ENCODE measurements around the gene CLCA2.

GRCh38 chr1:86447198-86447790, 23.3 kb downstream of the CLCA2 start:
- TF ChIP-seq, protein P1, sequence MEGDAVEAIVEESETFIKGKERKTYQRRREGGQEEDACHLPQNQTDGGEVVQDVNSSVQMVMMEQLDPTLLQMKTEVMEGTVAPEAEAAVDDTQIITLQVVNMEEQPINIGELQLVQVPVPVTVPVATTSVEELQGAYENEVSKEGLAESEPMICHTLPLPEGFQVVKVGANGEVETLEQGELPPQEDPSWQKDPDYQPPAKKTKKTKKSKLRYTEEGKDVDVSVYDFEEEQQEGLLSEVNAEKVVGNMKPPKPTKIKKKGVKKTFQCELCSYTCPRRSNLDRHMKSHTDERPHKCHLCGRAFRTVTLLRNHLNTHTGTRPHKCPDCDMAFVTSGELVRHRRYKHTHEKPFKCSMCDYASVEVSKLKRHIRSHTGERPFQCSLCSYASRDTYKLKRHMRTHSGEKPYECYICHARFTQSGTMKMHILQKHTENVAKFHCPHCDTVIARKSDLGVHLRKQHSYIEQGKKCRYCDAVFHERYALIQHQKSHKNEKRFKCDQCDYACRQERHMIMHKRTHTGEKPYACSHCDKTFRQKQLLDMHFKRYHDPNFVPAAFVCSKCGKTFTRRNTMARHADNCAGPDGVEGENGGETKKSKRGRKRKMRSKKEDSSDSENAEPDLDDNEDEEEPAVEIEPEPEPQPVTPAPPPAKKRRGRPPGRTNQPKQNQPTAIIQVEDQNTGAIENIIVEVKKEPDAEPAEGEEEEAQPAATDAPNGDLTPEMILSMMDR (IDR thresholded peaks at IDR 0.05; ENCODE audit: low read depth, low read length, missing input control): no peak
- TF ChIP-seq YY1 (IDR thresholded peaks at IDR 0.05) (no peak), RAD21 (IDR thresholded peaks at IDR 0.05) (no peak), JUND (IDR thresholded peaks at IDR 0.05) (no peak), TAF1 (conservative IDR thresholded peaks at IDR 0.05) (no peak), GABPA (IDR thresholded peaks at IDR 0.05 in 1 of 2, conservative IDR thresholded peaks at IDR 0.05 in 1 of 2) (no peak)
- TF ChIP-seq, protein P2, sequence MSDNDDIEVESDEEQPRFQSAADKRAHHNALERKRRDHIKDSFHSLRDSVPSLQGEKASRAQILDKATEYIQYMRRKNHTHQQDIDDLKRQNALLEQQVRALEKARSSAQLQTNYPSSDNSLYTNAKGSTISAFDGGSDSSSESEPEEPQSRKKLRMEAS (IDR thresholded peaks at IDR 0.05): no peak

Data from liver (tissue), 3 donors.